GM21447 (cell line): ENCODE measurements around the gene TMX2.
"Not testable (repeated sequence)": the region's sequence is repeated elsewhere in the genome, so short reads cannot be mapped to it uniquely, and the experiment has no call there.

ENCODE experiments used
- ATAC-seq: cut with Tn5 transposase; IDR thresholded peaks from one replicate; pipeline ENCODE4 v1.9.1; 2021; ENCODE audit not compliant: unreplicated experiment

The TMX2 gene

GRCh38 chr11:57711414-57712255 is 758 bp upstream of the TMX2 start, which contains the start of gene MED19:
Gene MED19, minus strand, starts transcription at chr11:57712215. Its CDS starts 36 bp downstream, at chr11:57712179.
- peak; percentile 47 for ATAC-seq

DNA sequence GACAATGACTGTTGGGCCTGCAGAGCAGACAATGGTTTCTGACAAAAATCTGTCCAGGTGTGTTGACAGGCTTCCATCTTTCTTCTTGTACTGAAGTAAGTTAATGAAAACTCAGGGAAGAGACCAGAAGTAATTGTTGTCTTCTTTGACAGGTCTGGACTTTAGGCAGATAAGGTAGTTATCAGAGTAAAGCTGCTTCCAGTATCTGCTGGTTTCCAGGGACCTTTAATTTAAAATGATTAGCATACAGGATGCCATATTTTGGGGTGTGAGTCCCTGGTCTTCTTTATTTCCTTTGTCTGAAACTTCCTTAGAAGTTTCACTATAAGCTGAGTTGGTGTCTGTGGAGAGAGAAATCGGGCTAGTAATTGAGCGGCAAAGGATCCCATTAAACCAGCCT is 1.4 kb downstream of the TMX2 start:
- no peak for ATAC-seq

- not testable (repeated sequence) for ATAC-seq
Observed at GRCh38 chr11:57716726-57717125, 4.3 kb downstream of the TMX2 start.

GRCh38 chr11:57727185-57727584 is 14.8 kb downstream of the TMX2 start:
- ATAC-seq, result no peak

GRCh38 chr11:57728829-57729228 is 16.4 kb downstream of the TMX2 start:
- no peak for ATAC-seq

GRCh38 chr11:57729479-57729878 is 17.1 kb downstream of the TMX2 start:
- no peak for ATAC-seq

DNA sequence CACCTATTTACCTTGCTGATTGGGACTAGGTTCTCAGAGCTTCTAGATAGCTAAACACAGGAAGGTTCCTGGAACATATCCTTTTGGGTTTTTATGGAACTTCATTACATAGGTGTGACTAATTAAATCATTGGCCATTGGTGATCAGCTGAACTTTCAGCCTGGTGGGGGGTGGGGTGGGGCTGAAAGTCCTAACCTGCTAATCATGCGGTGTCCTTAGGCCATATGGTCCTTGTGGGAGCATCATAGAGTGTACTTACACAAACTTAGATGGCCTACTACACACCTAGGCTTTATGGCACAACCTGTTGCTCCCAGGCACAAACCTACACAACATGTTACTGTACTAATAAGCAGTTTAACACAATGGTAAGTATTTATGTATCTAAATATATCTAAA is 20.3 kb downstream of the TMX2 start:
- ATAC-seq, result no peak

DNA sequence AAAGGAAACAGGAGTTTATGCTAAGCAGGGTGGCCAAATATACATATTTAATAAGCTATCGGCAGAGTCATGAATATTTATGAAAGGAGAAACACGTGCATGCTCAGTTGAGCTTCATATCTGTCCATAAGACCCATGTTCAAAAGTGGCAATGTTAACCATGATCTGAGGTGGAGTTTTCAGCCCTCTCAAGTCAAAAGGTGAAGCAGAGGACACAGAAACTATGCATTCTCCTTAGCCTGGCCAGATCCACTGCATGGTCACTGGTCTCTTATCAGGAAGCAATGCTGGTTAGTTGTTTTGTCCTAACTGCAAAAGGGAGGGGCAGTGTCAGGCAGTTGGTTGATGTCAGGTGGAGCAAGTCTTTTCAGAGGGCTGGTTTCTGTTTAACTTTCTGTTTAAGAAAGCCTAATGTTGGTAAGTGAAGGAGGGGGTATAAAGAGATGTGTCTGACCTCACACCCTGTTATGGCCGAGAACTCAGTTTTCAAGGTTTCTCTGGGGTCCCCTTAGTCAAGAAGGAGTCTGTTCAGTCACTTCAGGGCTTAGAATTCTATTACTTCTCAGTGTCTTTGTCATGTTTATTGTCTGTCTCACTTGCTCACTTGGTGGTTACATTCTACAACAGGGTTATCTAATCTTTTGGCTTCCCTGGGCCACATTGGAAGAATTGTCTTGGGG is 23.4 kb downstream of the TMX2 start:
- no peak for ATAC-seq

DNA sequence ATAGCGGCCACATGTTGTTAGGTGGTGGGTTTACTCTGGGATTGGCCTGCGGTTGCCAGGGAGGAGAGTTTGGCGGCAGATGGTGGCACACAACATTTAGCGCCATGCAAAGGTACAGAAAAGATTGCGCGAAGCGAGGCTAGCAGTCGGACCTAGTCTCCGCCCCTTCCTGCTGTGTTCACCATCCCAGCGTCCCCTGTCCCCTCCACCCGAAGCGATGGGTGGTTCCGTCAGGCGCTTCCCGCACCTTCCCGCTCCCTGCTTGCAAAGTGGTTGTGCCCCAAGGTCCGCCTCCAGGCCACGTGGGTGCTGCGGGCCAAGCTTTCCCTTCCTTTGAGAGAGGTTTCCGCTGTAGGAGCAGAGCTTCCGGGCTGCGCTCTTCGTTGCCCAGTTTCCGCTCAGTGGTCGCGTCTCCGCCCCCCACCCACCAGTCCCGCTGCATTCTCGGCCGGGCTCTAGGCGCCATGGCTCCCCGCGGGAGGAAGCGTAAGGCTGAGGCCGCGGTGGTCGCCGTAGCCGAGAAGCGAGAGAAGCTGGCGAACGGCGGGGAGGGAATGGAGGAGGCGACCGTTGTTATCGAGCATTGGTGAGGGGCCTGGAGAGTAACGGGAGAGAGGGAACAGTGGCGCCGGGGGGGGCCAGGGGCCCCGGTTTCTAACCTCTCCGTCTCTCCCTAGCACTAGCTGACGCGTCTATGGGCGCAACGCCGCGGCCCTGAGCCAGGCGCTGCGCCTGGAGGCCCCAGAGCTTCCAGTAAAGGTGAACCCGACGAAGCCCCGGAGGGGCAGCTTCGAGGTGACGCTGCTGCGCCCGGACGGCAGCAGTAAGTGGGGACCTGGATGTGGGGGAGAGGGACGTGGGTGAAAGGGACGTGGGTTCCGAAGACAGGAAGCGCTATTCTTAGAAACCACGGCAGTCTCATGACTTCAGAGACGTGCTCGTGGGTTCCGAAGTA is 29.0 kb downstream of the TMX2 start, which contains the start of gene SELENOH:
Gene SELENOH (plus strand): TSS at position 360 of the 955 bp plus-strand sequence. CDS start 105 bp downstream, at position 465.
- peak; percentile 89 for ATAC-seq

DNA sequence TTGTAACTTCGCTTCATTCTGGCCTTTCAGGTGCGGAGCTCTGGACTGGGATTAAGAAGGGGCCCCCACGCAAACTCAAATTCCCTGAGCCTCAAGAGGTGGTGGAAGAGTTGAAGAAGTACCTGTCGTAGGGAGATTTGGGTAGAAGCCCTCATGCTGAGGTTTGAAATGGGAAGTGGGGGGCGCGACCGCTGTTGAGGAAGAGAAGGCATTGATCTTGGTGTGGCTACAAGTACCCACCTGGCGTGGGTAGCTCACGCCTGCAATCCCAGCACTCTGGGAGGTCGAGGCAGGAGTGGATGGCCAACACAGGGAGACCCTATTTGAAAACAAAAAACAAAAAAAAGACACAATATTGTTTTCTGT is 29.7 kb downstream of the TMX2 start:
- no peak for ATAC-seq

DNA sequence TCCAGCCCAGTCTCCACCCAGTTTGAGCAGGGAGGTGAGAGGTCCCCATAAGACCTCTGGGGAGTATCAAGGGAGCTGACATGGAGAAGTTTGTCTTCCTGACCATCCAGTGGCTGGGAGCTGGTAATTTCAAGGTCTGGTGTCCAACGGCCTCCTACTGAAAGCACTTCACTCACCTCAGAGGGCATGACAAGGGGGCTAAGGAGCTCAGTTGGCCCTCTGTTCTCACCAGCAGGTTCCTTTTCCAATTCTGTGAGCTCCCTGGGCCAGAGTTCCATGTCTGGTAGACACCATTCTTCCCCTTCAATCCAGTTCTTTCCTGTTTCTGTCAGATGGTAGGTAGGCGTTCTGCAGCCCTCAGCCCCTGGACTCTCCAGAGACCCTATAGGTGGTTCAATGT is 32.0 kb downstream of the TMX2 start:
- ATAC-seq, result no peak

- ATAC-seq, result no peak
Observed at GRCh38 chr11:57745206-57745605, 32.8 kb downstream of the TMX2 start.

GRCh38 chr11:57746920-57747319 is 34.5 kb downstream of the TMX2 start:
- no peak for ATAC-seq

DNA sequence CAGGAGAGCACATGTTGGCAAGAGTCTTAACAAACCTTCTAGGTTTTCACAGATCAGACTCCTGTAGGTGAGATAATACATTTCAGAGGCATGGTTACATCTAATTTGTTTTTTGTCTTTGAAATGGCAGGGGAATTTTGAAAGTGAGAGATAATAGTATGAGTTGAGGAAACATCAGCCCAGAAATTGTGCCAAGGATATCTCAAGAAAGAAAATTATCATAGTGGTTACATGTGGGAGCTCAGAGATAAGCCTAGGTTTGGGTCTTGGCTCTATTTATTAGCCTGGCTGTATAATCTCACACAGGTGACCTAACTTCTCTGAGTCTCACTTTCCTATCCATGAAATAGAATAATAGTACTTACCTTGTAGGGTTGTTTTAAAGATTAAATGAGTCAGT is 38.8 kb downstream of the TMX2 start:
- no peak for ATAC-seq

GRCh38 chr11:57751676-57752253 is 39.4 kb downstream of the TMX2 start, which contains the start of gene BTBD18:
Gene BTBD18, minus strand, starts transcription at chr11:57751819. Its CDS starts 631 bp downstream, at chr11:57751188.
- no peak for ATAC-seq

- no peak for ATAC-seq
Observed at GRCh38 chr11:57752954-57753353, 40.6 kb downstream of the TMX2 start.

DNA sequence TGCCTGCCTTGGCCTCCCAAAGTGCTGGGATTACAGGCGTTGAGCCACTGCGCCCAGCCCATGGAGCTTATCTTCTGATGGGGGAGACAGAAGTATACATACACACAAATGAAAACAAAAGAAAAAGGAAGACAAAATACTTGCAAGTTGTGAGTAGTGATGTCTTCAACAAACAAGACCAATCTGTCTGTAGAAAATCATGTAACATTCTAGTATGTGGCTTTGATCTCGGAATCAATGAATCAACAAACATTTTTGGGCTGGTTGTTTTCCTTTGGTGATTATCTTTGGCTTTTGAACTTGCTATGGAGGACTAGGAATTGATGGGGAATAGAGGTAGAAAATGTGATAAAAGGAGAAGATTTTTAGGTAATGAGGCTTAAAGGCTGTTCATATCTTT is 45.8 kb downstream of the TMX2 start:
- ATAC-seq, result no peak

- peak; percentile 97 for ATAC-seq
Observed at GRCh38 chr11:57761301-57762234, 49.2 kb downstream of the TMX2 start, which contains the start of gene CTNND1. Gene CTNND1, plus strand, starts transcription at chr11:57761802. Its CDS starts 29,677 bp downstream, at chr11:57791479.

GRCh38 chr11:57762235-57762861 is 50.0 kb downstream of the TMX2 start:
- ATAC-seq, result no peak
